Measurements from ENCODE around the gene KCNJ4.
"Not testable (repeated sequence)": the region's sequence is repeated elsewhere in the genome, so short reads cannot be mapped to it uniquely, and the experiment has no call there.

DNA sequence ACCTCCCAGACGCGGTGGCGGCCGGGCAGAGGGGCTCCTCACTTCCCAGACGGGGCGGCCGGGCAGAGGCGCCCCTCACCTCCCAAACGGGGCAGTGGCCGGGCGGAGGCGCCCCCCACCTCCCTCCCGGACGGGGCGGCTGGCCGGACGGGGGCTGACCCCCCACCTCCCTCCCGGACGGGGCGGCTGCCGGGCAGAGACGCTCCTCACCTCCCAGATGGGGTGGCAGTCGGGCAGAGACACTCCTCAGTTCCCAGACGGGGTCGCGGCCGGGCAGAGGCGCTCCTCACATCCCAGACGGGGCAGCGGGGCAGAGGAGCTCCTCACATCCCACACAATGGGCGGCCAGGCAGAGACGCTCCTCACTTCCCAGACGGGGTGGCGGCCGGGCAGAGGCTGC is 45.1 kb downstream of the KCNJ4 start:
- TF ChIP-seq TP53 (CRISPR knock-in tag; IDR thresholded peaks at IDR 0.05); POLR2A (IDR thresholded peaks at IDR 0.05; ENCODE audit: low read length); KDM1A (IDR thresholded peaks at IDR 0.05; ENCODE audit: low read depth); ZFP36 (IDR thresholded peaks at IDR 0.05; ENCODE audit: borderline replicate concordance, partially characterized antibody); RAD21 (conservative IDR thresholded peaks at IDR 0.05 in 1 of 2, IDR thresholded peaks at IDR 0.05 in 1 of 2); CEBPB (IDR thresholded peaks at IDR 0.05); SMC3 (IDR thresholded peaks at IDR 0.05): not testable (repeated sequence)
- TF ChIP-seq, protein P1, sequence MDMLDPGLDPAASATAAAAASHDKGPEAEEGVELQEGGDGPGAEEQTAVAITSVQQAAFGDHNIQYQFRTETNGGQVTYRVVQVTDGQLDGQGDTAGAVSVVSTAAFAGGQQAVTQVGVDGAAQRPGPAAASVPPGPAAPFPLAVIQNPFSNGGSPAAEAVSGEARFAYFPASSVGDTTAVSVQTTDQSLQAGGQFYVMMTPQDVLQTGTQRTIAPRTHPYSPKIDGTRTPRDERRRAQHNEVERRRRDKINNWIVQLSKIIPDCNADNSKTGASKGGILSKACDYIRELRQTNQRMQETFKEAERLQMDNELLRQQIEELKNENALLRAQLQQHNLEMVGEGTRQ (IDR thresholded peaks at IDR 0.05) = not testable (repeated sequence)
- TF ChIP-seq, protein P2, sequence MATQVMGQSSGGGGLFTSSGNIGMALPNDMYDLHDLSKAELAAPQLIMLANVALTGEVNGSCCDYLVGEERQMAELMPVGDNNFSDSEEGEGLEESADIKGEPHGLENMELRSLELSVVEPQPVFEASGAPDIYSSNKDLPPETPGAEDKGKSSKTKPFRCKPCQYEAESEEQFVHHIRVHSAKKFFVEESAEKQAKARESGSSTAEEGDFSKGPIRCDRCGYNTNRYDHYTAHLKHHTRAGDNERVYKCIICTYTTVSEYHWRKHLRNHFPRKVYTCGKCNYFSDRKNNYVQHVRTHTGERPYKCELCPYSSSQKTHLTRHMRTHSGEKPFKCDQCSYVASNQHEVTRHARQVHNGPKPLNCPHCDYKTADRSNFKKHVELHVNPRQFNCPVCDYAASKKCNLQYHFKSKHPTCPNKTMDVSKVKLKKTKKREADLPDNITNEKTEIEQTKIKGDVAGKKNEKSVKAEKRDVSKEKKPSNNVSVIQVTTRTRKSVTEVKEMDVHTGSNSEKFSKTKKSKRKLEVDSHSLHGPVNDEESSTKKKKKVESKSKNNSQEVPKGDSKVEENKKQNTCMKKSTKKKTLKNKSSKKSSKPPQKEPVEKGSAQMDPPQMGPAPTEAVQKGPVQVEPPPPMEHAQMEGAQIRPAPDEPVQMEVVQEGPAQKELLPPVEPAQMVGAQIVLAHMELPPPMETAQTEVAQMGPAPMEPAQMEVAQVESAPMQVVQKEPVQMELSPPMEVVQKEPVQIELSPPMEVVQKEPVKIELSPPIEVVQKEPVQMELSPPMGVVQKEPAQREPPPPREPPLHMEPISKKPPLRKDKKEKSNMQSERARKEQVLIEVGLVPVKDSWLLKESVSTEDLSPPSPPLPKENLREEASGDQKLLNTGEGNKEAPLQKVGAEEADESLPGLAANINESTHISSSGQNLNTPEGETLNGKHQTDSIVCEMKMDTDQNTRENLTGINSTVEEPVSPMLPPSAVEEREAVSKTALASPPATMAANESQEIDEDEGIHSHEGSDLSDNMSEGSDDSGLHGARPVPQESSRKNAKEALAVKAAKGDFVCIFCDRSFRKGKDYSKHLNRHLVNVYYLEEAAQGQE (IDR thresholded peaks at IDR 0.05) = not testable (repeated sequence)
- TF ChIP-seq, protein P3, sequence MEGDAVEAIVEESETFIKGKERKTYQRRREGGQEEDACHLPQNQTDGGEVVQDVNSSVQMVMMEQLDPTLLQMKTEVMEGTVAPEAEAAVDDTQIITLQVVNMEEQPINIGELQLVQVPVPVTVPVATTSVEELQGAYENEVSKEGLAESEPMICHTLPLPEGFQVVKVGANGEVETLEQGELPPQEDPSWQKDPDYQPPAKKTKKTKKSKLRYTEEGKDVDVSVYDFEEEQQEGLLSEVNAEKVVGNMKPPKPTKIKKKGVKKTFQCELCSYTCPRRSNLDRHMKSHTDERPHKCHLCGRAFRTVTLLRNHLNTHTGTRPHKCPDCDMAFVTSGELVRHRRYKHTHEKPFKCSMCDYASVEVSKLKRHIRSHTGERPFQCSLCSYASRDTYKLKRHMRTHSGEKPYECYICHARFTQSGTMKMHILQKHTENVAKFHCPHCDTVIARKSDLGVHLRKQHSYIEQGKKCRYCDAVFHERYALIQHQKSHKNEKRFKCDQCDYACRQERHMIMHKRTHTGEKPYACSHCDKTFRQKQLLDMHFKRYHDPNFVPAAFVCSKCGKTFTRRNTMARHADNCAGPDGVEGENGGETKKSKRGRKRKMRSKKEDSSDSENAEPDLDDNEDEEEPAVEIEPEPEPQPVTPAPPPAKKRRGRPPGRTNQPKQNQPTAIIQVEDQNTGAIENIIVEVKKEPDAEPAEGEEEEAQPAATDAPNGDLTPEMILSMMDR (IDR thresholded peaks at IDR 0.05) = not testable (repeated sequence)

Measured in A549 (cell line).